Lung (tissue), 12 donors: ENCODE results near the gene COL4A1. TPM values are rescaled to one million over a fixed set of nuclear protein-coding genes. Genes with fewer than 3 reads are reported as not detected.

ENCODE experiments used
- ATAC-seq: fragments of 200-7000 bp; cut with Tn5 transposase; one replicate; pipeline ENCODE4 v1.9.1; 2020; ENCODE audit warnings: moderate number of reproducible peaks; ENCODE audit not compliant: insufficient read depth, low FRiP score
- DNase-seq, 3 donors: peaks; one replicate each; pipeline ENCODE4 v3.0.0-alpha.2; 2013 to 2017
- H3K27ac ChIP-seq, 2 donors: one replicate each; pipeline ENCODE4 v1.5.1; 2013; ENCODE audit warnings: mild to moderate bottlenecking in 2 of 2, moderate library complexity in 2 of 2, control low read depth in 1 of 2, inconsistent platforms in 1 of 2, low read depth in 1 of 2, low read length in 1 of 2
- H3K27me3 ChIP-seq, 3 donors: one replicate each; pipeline ENCODE4 v1.5.1; 2013; ENCODE audit warnings: low read length in 2 of 3; ENCODE audit not compliant: control insufficient read depth in 3 of 3, insufficient read depth in 3 of 3
- H3K36me3 ChIP-seq, 4 donors: one replicate each; pipeline ENCODE4 v1.5.1; 2013; ENCODE audit warnings: low read length in 4 of 4, mild to moderate bottlenecking in 1 of 4, moderate library complexity in 1 of 4; ENCODE audit not compliant: control insufficient read depth in 4 of 4, insufficient read depth in 4 of 4
- H3K4me1 ChIP-seq, 5 donors: one replicate each; pipeline ENCODE4 v1.5.1; 2013; ENCODE audit warnings: low read length in 5 of 5, mild to moderate bottlenecking in 2 of 5, moderate library complexity in 1 of 5; ENCODE audit not compliant: control insufficient read depth in 5 of 5, insufficient read depth in 5 of 5
- H3K4me3 ChIP-seq: one replicate; pipeline ENCODE4 v1.5.1; 2013; ENCODE audit warnings: mild to moderate bottlenecking, control low read depth, moderate library complexity
- H3K9ac ChIP-seq, 2 donors: one replicate each; pipeline ENCODE4 v1.5.1; 2013; ENCODE audit warnings: low read length in 2 of 2, control low read depth in 1 of 2; ENCODE audit not compliant: insufficient read depth in 1 of 2
- H3K9me3 ChIP-seq, 4 donors: one replicate each; pipeline ENCODE4 v1.5.1; 2013; ENCODE audit warnings: low read length in 3 of 4, mild to moderate bottlenecking in 1 of 4, moderate library complexity in 1 of 4; ENCODE audit not compliant: control insufficient read depth in 4 of 4, insufficient read depth in 3 of 4
- WGBS, 2 donors: extraction: QIAGEN DNeasy Blood & Tissue Kit; methylation state at CpG; one replicate each; pipeline ENCODE4 v1.1.7; 2013; 5-methylcytosine and 5-hydroxymethylcytosine counted together
- polyA plus RNA-seq, 2 donors: library from polyadenylated mRNA; stranded (reverse); fragments of 200-250 nt; gene quantifications; one replicate each; pipeline ENCODE4 v1.2.1, GENCODE V29; 2013
- total RNA-seq, 2 donors: library from RNA; depleted of rRNA in 1 of 2; stranded (reverse); fragments of >200 nt in 1 of 2; gene quantifications; one replicate each; pipeline ENCODE4 v1.2.1, GENCODE V29; 2014 to 2021
- TF ChIP-seq, protein P1 (sequence below): IDR thresholded peaks from 2 replicates; pipeline ENCODE4 v1.5.1; 2012; ENCODE audit warnings: mild to moderate bottlenecking; ENCODE audit errors: control extremely low read depth, extremely low read depth
- donor health status: control.
- donor health status: control.
- donor health status: Bipolar disorder and iron deficiency.
- donor health status: healthy.
- donor health status: DM: yes; HTN: yes; CAD: no.

Gene COL4A1
- total and polyA plus RNA-seq, 4 donors, result 114 to 1,051 (median 318) TPM

DNA sequence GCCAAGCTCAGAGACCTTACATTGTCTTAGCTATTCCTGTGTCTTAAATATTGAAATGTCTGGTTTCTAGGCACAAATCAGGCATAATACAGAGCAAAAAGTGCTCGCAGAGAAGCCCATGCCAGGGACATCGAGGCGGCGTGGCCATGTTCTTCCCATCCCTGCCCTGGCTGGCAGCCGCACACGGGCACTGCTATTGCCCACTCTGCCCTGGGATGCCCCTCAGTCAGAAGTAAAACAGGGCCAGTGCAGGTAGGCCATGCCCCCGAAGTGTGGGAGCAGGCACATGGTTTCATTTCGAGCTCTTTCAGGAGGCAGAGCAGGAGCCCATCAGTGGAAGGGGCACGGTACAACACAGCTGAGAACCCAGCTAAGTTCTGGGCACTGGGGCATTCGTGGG, 113.5 kb downstream of the COL4A1 start:
- no peaks in the 10 kb centered on the region for H3K27me3 ChIP-seq
- no peak overlapping the region for H3K27ac ChIP-seq
- ATAC-seq (no peak), DNase-seq (no peak)
- WGBS, 2 donors, result 91 to 95% methylated on average over 10 of the region's 10 CpGs
- H3K9me3 ChIP-seq, result no peaks in the 10 kb centered on the region
- TF ChIP-seq, protein P1, sequence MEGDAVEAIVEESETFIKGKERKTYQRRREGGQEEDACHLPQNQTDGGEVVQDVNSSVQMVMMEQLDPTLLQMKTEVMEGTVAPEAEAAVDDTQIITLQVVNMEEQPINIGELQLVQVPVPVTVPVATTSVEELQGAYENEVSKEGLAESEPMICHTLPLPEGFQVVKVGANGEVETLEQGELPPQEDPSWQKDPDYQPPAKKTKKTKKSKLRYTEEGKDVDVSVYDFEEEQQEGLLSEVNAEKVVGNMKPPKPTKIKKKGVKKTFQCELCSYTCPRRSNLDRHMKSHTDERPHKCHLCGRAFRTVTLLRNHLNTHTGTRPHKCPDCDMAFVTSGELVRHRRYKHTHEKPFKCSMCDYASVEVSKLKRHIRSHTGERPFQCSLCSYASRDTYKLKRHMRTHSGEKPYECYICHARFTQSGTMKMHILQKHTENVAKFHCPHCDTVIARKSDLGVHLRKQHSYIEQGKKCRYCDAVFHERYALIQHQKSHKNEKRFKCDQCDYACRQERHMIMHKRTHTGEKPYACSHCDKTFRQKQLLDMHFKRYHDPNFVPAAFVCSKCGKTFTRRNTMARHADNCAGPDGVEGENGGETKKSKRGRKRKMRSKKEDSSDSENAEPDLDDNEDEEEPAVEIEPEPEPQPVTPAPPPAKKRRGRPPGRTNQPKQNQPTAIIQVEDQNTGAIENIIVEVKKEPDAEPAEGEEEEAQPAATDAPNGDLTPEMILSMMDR, result no peak
- no peak overlapping the region for H3K4me3 ChIP-seq
- peaks cover 0 to 2% (median 0%) of the 10 kb centered on the region in 5 donors for H3K4me1 ChIP-seq
- H3K9ac ChIP-seq, result no peak overlapping the region
- peaks cover 12 to 57% (median 20%) of the 10 kb centered on the region in 4 donors for H3K36me3 ChIP-seq

DNA sequence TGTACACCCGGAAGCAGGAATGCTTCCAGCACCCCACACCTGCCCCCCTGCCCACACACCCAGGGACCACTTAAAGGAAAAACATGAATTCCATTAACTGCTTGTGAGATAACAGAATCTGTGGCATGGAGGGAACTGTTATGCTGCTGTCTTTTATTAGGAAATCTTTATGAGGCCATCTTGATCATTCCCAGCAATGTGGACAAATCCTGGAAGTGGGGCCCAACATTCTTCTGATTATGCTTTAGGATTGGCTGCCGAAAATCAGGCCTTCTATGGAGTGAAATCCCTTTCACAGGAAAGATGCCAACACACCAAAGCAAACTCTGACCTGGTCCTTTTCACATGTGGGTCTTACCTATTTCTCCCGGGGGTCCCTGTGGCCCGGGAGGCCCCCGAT, 114.5 kb downstream of the COL4A1 start:
- H3K27ac ChIP-seq, result no peak overlapping the region
- no peak overlapping the region for H3K9ac ChIP-seq
- 82 to 92% methylated on average over 5 of the region's 5 CpGs for WGBS, 2 donors
- TF ChIP-seq, protein P1, result no peak
- H3K9me3 ChIP-seq, result no peaks in the 10 kb centered on the region
- peaks cover 14 to 52% (median 17%) of the 10 kb centered on the region in 4 donors for H3K36me3 ChIP-seq
- ATAC-seq (no peak), DNase-seq (no peak)
- H3K27me3 ChIP-seq, result no peaks in the 10 kb centered on the region
- H3K4me1 ChIP-seq, result peaks cover 0 to 9% (median 6%) of the 10 kb centered on the region in 5 donors
- H3K4me3 ChIP-seq, result no peak overlapping the region

DNA sequence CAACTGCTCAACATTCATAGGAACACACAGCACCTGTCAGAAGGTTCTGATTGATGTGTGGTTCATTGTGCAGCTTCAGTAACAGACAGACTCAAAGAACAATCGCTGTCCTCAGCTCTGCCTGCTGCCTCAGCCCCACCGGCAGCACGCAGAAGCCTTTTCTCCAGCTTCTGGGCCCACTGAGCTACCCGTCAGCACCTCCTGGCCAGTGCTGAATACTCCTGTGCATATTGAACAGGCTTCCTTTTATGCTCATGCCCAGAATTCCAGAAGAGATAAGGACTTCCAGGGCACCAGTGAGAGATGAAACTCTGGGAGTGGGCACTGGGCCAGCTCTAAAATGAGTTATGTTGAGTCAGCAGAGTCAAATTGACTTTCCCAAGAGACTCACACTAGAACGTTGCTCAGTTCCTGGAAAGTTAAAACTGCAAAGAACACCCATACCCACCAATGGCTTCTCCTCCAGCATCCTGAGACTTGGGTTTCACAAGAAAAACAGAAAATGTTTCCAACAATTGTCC, 119.3 kb downstream of the COL4A1 start:
- Histone ChIP-seq H3K27ac (peak overlapping the region in 1 of 2 donors; percentile 26), H3K9me3 (no peaks in the 10 kb centered on the region), H3K4me1 (peaks cover 0 to 10% (median 7%) of the 10 kb centered on the region in 5 donors), H3K9ac (no peak overlapping the region), H3K4me3 (no peak overlapping the region), H3K27me3 (no peaks in the 10 kb centered on the region), H3K36me3 (peaks cover 16 to 36% (median 23%) of the 10 kb centered on the region in 4 donors)
- DNase-seq, result peak; percentile 46 to 63 (median 55)
- TF ChIP-seq, protein P1, result no peak
- 68 to 71% methylated on average over 5 of the region's 5 CpGs for WGBS, 2 donors
- peak; percentile 30 for ATAC-seq
